Mammary epithelial cell (primary cell): Measurements from ENCODE around the gene CST6.

Experiments
- EZH2 ChIP-seq: IDR thresholded peaks from 2 replicates; pipeline ENCODE4 v1.6.1; 2012; ENCODE audit warnings: low read length, inconsistent platforms, borderline replicate concordance
- TF ChIP-seq, protein P1 (sequence below), 2 donors: IDR thresholded peaks in 1 of 2; conservative IDR thresholded peaks in 1 of 2; 2 replicates each; pipeline ENCODE4 v1.5.1; 2011 to 2012; ENCODE audit warnings: inconsistent platforms in 2 of 2, low read length in 2 of 2, mild to moderate bottlenecking in 2 of 2, control low read depth in 1 of 2, low read depth in 1 of 2; ENCODE audit not compliant: insufficient read depth in 1 of 2; ENCODE audit errors: extremely low read depth in 1 of 2

DNA sequence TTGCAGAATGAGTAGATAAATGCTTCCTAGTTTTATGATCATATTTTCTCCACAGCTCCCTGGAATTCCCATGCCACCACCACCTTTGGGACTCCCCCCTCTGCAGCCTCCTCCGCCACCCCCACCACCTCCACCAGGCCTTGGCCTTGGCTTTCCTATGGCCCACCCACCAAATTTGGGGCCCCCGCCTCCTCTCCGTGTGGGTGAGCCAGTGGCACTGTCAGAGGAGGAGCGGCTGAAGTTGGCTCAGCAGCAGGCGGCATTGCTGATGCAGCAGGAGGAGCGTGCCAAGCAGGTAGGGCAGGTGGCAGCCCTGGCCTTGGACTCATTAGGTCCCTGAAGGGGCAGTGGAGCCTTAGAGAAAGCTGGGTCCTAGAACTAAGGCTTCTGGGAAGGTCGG is 43.2 kb downstream of the CST6 start:
- TF ChIP-seq, protein P1, sequence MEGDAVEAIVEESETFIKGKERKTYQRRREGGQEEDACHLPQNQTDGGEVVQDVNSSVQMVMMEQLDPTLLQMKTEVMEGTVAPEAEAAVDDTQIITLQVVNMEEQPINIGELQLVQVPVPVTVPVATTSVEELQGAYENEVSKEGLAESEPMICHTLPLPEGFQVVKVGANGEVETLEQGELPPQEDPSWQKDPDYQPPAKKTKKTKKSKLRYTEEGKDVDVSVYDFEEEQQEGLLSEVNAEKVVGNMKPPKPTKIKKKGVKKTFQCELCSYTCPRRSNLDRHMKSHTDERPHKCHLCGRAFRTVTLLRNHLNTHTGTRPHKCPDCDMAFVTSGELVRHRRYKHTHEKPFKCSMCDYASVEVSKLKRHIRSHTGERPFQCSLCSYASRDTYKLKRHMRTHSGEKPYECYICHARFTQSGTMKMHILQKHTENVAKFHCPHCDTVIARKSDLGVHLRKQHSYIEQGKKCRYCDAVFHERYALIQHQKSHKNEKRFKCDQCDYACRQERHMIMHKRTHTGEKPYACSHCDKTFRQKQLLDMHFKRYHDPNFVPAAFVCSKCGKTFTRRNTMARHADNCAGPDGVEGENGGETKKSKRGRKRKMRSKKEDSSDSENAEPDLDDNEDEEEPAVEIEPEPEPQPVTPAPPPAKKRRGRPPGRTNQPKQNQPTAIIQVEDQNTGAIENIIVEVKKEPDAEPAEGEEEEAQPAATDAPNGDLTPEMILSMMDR (conservative IDR thresholded peaks at IDR 0.05 in 1 of 2, IDR thresholded peaks at IDR 0.05 in 1 of 2; ENCODE audit: extremely low read depth in 1 of 2, insufficient read depth in 1 of 2, low read depth in 1 of 2, low read length in 2 of 2): no peak
- TF ChIP-seq EZH2: no peak
